Colonic mucosa (tissue), 4 donors: ENCODE measurements around the gene NFE2L3. TPM values are rescaled to one million over a fixed set of nuclear protein-coding genes. Genes with fewer than 3 reads are reported as not detected.
"Not testable (repeated sequence)": the region's sequence is repeated elsewhere in the genome, so short reads cannot be mapped to it uniquely, and the experiment has no call there.

ENCODE experiments used
- DNase-seq: peaks from one replicate; pipeline ENCODE4 v3.0.0-alpha.2; 2020
- H3K27ac ChIP-seq: fragments of 200-600 bp; one replicate; pipeline ENCODE4 v1.8.0; 2021
- H3K27me3 ChIP-seq: fragments of 200-600 bp; one replicate; pipeline ENCODE4 v1.8.0; 2021
- H3K36me3 ChIP-seq: fragments of 200-600 bp; one replicate; pipeline ENCODE4 v1.8.0; 2021
- H3K4me1 ChIP-seq: fragments of 200-600 bp; one replicate; pipeline ENCODE4 v1.8.0; 2021; ENCODE audit warnings: mild to moderate bottlenecking
- H3K4me3 ChIP-seq: fragments of 200-600 bp; one replicate; pipeline ENCODE4 v1.8.0; 2021
- H3K9ac ChIP-seq, 2 donors: one replicate each; pipeline ENCODE4 v1.7.0; 2013; ENCODE audit warnings: control low read depth in 2 of 2, low read depth in 2 of 2, low read length in 2 of 2
- H3K9me3 ChIP-seq: fragments of 200-600 bp; one replicate; pipeline ENCODE4 v1.8.0; 2021
- CTCF ChIP-seq: fragments of 200-600 bp; IDR thresholded peaks from one replicate; pipeline ENCODE4 v1.8.0; 2022; ENCODE audit warnings: antibody characterized with exemption, mild to moderate bottlenecking
- intact Hi-C: fragments of 100-400 bp; cut with DNase I; formaldehyde crosslinking; loops from one replicate; pipeline ENCODE4 v1.14.1; 2022
- total RNA-seq, 2 donors: library from RNA; stranded (reverse); fragmentation: NEBNext Ultra II Directional in 1 of 2; extraction: Animal tissue kit (Norgen Biotek cat#: 25700) in 1 of 2; gene quantifications; one replicate each; pipeline ENCODE4 v1.2.1, GENCODE V29; 2021
- donor health status: healthy.
- donor health status: DM: no; HTN: no; CAD: no.
- donor health status: DM: no; HTN: no; CAD: no.

The NFE2L3 gene
- total RNA-seq, 2 donors from 2014 or later = 12.0 to 13.0 TPM

- Histone ChIP-seq H3K9me3 (no peaks in the 10 kb centered on the region), H3K4me3 (no peak overlapping the region), H3K9ac (no peak overlapping the region), H3K36me3 (peaks cover 53% of the 10 kb centered on the region), H3K27ac (no peak overlapping the region), H3K4me1 (peaks cover 20% of the 10 kb centered on the region), H3K27me3 (no peaks in the 10 kb centered on the region)
- intact Hi-C loops = loop anchor here (10.0 kb wide), 2 partner anchors 173 to 307 kb away; no protein-coding TSS in a partner anchor
- no peak for DNase-seq
- TF ChIP-seq CTCF = no peak
Observed at GRCh38 chr7:26191974-26192479, 40.0 kb downstream of the NFE2L3 start.

DNA sequence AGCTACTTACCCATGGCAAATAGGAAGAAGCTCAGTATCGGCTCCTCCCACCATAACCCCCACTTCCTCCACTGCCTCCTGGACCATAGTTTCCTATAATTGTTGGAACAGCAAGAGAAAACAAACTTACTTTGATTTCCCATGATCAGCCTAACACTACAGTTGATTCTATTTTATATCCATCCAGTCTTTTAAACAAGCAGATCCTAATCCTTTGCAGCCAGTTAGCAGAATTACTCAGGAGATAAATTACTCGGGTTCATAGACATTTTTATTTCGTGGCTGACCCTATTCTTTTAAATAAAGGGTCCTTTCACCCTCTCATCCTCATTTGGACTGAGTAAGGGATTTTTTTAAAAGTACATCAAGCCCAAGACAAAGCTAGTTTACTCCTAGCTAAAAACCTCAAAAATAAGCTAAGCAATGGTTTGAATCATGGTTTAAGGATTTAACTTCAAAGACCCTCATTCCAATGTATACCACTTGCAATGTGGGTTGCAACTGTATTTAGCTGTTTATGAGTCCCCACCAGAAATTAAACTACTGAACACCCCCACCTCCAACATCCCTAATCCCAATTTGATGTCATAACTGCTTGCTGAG lies 40.6 kb downstream of the NFE2L3 start:
- intact Hi-C loops = loop anchor here (10.0 kb wide), 2 partner anchors 172 to 308 kb away; no protein-coding TSS in a partner anchor
- peaks cover 53% of the 10 kb centered on the region for H3K36me3 ChIP-seq
- no peaks in the 10 kb centered on the region for H3K27me3 ChIP-seq
- no peak for TF ChIP-seq CTCF
- DNase-seq = no peak
- H3K9me3 ChIP-seq = no peaks in the 10 kb centered on the region
- H3K4me1 ChIP-seq = peaks cover 22% of the 10 kb centered on the region
- H3K9ac ChIP-seq = no peak overlapping the region
- no peak overlapping the region for H3K4me3 ChIP-seq
- H3K27ac ChIP-seq = no peak overlapping the region

- Histone ChIP-seq H3K27me3 (no peaks in the 10 kb centered on the region), H3K9ac (no peak overlapping the region), H3K36me3 (peaks cover 53% of the 10 kb centered on the region), H3K4me1 (peaks cover 22% of the 10 kb centered on the region), H3K4me3 (no peak overlapping the region), H3K27ac (no peak overlapping the region), H3K9me3 (no peaks in the 10 kb centered on the region)
- no peak for TF ChIP-seq CTCF
- DNase-seq = no peak
- intact Hi-C loops = loop anchor here (10.0 kb wide), 2 partner anchors 171 to 309 kb away; no protein-coding TSS in a partner anchor
Observed at GRCh38 chr7:26193432-26194207, 41.6 kb downstream of the NFE2L3 start.

GRCh38 chr7:26194764-26195163 lies 42.8 kb downstream of the NFE2L3 start:
- not testable (repeated sequence) for H3K9me3 ChIP-seq, H3K27ac ChIP-seq, H3K27me3 ChIP-seq, H3K9ac ChIP-seq, H3K4me3 ChIP-seq, DNase-seq
- H3K36me3 ChIP-seq = peaks cover 51% of the 10 kb centered on the region
- intact Hi-C loops = loop anchor here (5.0 to 10.0 kb wide), 3 partner anchors 102 to 310 kb away; no protein-coding TSS in a partner anchor
- peaks cover 22% of the 10 kb centered on the region for H3K4me1 ChIP-seq

DNA sequence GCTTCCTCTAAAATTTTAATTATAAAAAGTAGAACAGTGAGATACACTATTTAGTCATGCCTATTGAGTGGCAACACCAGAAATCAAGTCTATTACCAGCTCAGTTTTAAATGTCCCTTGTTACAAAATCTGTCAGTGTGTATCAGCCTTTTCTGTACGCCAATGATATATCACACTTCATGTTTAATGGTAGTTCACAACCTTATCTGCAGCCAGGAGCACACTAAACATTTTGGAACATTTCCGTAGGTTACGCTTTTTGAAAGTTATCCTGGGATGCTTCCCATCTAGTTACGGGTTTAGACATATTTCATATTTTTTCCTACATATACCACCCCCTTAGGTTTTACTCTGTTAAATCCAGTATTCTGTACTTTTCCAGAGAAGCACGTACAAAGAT lies 43.2 kb downstream of the NFE2L3 start:
- H3K4me3 ChIP-seq = no peak overlapping the region
- no peak overlapping the region for H3K9ac ChIP-seq
- H3K27me3 ChIP-seq = no peaks in the 10 kb centered on the region
- intact Hi-C loops = loop anchor here (5.0 to 10.0 kb wide), 3 partner anchors 103 to 310 kb away; no protein-coding TSS in a partner anchor
- no peak for TF ChIP-seq CTCF
- DNase-seq = no peak
- no peaks in the 10 kb centered on the region for H3K9me3 ChIP-seq
- H3K36me3 ChIP-seq = peaks cover 47% of the 10 kb centered on the region
- no peak overlapping the region for H3K27ac ChIP-seq
- peaks cover 22% of the 10 kb centered on the region for H3K4me1 ChIP-seq
